ENCODE data around the gene GBA3. TPM values are rescaled to one million over a fixed set of nuclear protein-coding genes. Genes with fewer than 3 reads are reported as not detected.

Gene GBA3
- total RNA-seq, 4 donors from 2014 or later = 0.33 to 0.89 (median 0.77) TPM

DNA sequence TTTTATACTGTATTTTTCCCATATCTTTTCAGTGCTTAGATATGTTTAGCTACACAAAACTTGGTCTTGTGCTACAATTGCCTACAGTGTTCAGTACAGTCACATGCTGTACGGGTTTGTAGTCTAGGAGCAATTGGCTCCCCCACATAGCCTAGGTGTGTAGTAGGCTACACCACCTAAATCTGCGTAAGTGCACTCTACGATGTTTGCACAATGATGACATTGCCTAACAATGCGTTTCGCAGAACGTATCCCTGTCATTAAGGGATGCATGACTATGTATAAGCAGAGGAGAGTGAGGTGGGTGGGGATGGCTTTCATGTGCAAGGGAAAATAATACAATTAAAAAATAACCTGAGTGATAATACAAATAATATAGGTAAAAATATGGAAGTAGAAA lies 131.4 kb downstream of the GBA3 start:
- WGBS, 2 donors = 81 to 93% methylated on average over 6 of the region's 6 CpGs
- no peaks in the 10 kb centered on the region for H3K4me1 ChIP-seq
- no peak for DNase-seq
- H3K36me3 ChIP-seq = no peaks in the 10 kb centered on the region
- TF ChIP-seq POLR2A (IDR thresholded peaks at IDR 0.05) = no peak
- TF ChIP-seq, protein P1, sequence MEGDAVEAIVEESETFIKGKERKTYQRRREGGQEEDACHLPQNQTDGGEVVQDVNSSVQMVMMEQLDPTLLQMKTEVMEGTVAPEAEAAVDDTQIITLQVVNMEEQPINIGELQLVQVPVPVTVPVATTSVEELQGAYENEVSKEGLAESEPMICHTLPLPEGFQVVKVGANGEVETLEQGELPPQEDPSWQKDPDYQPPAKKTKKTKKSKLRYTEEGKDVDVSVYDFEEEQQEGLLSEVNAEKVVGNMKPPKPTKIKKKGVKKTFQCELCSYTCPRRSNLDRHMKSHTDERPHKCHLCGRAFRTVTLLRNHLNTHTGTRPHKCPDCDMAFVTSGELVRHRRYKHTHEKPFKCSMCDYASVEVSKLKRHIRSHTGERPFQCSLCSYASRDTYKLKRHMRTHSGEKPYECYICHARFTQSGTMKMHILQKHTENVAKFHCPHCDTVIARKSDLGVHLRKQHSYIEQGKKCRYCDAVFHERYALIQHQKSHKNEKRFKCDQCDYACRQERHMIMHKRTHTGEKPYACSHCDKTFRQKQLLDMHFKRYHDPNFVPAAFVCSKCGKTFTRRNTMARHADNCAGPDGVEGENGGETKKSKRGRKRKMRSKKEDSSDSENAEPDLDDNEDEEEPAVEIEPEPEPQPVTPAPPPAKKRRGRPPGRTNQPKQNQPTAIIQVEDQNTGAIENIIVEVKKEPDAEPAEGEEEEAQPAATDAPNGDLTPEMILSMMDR (IDR thresholded peaks at IDR 0.05) = no peak
- no peak overlapping the region for H3K27ac ChIP-seq
- no peaks in the 10 kb centered on the region for H3K9me3 ChIP-seq
- H3K4me3 ChIP-seq (replicated peaks in 1 of 3) = no peak overlapping the region
- intact Hi-C loops (cut with DNase I) = no loop called here
- no peaks in the 10 kb centered on the region for H3K27me3 ChIP-seq

DNA sequence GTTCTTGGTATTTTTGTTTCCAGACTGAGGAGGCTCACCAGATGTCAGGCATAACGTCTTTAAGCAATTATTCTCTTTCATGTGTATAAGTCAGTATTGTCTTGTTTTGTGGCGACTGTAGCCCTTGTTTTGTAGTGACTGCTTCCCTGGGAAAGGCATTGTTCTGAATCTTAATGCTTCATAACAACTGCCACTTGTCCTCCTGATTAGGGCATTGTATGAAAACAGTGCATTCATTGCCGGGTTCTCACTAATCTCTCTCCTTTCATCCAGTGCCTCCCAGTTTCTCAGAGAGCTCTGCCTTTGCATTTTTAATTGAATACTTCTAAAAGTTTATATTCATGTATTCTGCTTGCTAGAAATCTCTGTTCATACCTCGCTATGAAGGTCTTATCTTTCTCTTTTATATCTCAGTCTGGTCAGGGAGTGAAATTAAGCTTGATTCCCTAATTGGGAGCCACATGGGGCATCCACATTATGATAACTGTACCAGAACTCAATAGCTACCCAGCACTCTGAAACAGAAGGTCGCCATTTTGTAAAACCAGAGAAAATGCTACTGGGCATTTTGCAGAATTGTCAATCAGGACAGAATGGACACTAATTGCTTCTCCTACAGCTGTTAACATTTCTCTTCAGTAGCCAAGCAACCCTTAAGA lies 149.8 kb downstream of the GBA3 start:
- TF ChIP-seq, protein P1 (IDR thresholded peaks at IDR 0.05) = no peak
- TF ChIP-seq POLR2A (IDR thresholded peaks at IDR 0.05) = no peak
- H3K4me3 ChIP-seq (replicated peaks in 1 of 3) = no peak overlapping the region
- intact Hi-C loops (cut with DNase I) = no loop called here
- no peaks in the 10 kb centered on the region for H3K36me3 ChIP-seq
- no peaks in the 10 kb centered on the region for H3K4me1 ChIP-seq
- DNase-seq = no peak
- 64 to 69% methylated on average over 5 of the region's 5 CpGs for WGBS, 2 donors
- no peak overlapping the region for H3K27ac ChIP-seq
- H3K9me3 ChIP-seq = no peaks in the 10 kb centered on the region
- H3K27me3 ChIP-seq = no peaks in the 10 kb centered on the region

DNA sequence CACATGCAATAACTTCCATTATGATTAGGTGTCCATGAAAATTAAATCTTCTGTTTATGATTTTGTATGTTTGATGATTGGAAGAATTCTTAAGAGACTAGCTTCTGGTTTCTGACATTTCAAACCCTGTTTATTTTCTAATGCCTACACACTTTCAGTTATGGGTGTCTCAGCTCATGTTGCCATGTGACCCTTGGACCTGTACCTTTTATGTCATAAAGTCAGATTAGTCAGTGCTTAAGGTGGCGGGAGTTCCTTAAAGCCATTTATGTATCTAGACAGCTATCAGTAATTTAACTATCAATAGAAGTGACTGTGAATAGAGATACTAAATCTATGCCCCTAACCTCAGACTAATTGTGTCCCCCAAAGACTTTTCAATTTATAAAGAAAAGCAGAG lies 155.6 kb downstream of the GBA3 start:
- Histone ChIP-seq H3K27me3 (no peaks in the 10 kb centered on the region), H3K4me3 (replicated peaks in 1 of 3) (no peak overlapping the region), H3K9me3 (no peaks in the 10 kb centered on the region), H3K4me1 (no peaks in the 10 kb centered on the region), H3K36me3 (no peaks in the 10 kb centered on the region), H3K27ac (no peak overlapping the region)
- 0 to 40% methylated on average over 1 of the region's 1 CpG for WGBS, 2 donors
- TF ChIP-seq, protein P1 (IDR thresholded peaks at IDR 0.05) = no peak
- no peak for TF ChIP-seq POLR2A (IDR thresholded peaks at IDR 0.05)
- intact Hi-C loops (cut with DNase I) = no loop called here
- DNase-seq = no peak

DNA sequence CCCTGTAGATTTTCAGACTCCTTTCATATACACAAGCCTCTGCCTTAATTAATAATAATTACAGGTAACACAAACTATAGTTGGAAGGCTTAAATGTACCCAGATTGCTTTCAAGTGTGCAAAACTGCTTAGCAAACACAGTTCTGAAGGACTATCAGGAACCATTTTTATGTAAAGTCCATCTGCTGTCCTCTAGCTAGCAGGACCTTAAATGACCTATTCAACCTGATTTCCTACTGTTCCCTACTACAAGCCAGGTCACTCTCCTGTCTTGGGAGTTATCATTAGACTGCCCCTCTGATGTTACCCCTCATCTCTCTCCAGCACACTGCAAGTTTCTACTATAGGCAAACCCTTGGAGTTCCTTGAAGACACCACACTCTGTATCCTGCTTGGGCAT lies 157.3 kb downstream of the GBA3 start:
- Histone ChIP-seq H3K27me3 (no peaks in the 10 kb centered on the region), H3K9me3 (no peaks in the 10 kb centered on the region), H3K36me3 (no peaks in the 10 kb centered on the region), H3K4me1 (no peaks in the 10 kb centered on the region), H3K27ac (no peak overlapping the region), H3K4me3 (replicated peaks in 1 of 3) (no peak overlapping the region)
- TF ChIP-seq, protein P1 (IDR thresholded peaks at IDR 0.05) = no peak
- no peak for TF ChIP-seq POLR2A (IDR thresholded peaks at IDR 0.05)
- intact Hi-C loops (cut with DNase I) = no loop called here
- no peak for DNase-seq

DNA sequence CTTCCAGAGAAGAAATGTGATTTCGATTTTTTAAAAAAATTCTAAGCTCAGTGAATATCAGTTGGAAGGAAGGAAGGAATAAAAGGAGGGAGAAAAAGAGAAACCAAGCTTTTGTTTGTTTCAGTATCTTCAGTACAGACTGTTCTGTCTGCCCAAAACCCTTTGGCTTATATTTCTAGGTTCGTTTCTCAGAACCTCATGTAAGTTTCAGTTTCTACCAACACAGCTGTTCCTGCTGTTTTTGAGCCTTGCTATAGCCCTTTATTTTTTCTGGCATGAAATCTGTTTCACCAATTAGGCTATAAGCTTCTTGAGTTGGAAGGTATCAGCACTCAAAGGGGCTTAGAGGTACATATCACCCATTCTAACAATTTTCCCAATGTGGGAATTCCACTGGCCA lies 157.9 kb downstream of the GBA3 start:
- Histone ChIP-seq H3K27me3 (no peaks in the 10 kb centered on the region), H3K9me3 (no peaks in the 10 kb centered on the region), H3K4me3 (replicated peaks in 1 of 3) (no peak overlapping the region), H3K36me3 (no peaks in the 10 kb centered on the region), H3K27ac (no peak overlapping the region), H3K4me1 (no peaks in the 10 kb centered on the region)
- no peak for DNase-seq
- TF ChIP-seq, protein P1 (IDR thresholded peaks at IDR 0.05) = no peak
- no peak for TF ChIP-seq POLR2A (IDR thresholded peaks at IDR 0.05)
- 51 to 57% methylated on average over 2 of the region's 2 CpGs for WGBS, 2 donors
- intact Hi-C loops (cut with DNase I) = no loop called here

Measured in thyroid gland (tissue), 4 donors.